Testis (tissue), 2 donors: ENCODE measurements around the gene EGFR.

Source experiments
- POLR2A ChIP-seq: fragments of 450-650 bp; IDR thresholded peaks from one replicate; pipeline ENCODE4 v1.6.1; 2017; ENCODE audit warnings: antibody characterized with exemption, mild to moderate bottlenecking, moderate library complexity
- TF ChIP-seq, protein P1 (sequence below), 3 experiments: fragments of 450-650 bp in 2 of 3; fragments of 200-600 bp in 1 of 3; sonication (generic) in 1 of 3; IDR thresholded peaks; one replicate each; pipeline ENCODE4 v1.5.1; 2016 to 2019; ENCODE audit warnings: antibody characterized with exemption in 3 of 3, mild to moderate bottlenecking in 2 of 3, moderate library complexity in 1 of 3

DNA sequence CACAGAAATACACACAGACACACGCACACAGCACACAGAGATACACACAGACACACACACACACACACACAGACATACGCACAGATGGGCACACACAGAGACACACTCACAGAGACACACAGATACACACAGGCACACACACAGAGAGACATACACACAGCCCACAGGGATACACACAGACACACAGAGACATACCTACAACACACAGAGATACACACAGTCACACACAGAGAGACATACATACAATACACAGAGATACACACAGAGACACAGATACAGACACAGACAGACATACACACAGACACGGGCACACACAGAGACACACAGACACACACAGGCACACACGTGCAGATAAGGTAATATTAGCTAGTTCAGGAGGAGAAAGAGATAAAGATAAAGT lies 76.9 kb downstream of the EGFR start:
- TF ChIP-seq, protein P1, sequence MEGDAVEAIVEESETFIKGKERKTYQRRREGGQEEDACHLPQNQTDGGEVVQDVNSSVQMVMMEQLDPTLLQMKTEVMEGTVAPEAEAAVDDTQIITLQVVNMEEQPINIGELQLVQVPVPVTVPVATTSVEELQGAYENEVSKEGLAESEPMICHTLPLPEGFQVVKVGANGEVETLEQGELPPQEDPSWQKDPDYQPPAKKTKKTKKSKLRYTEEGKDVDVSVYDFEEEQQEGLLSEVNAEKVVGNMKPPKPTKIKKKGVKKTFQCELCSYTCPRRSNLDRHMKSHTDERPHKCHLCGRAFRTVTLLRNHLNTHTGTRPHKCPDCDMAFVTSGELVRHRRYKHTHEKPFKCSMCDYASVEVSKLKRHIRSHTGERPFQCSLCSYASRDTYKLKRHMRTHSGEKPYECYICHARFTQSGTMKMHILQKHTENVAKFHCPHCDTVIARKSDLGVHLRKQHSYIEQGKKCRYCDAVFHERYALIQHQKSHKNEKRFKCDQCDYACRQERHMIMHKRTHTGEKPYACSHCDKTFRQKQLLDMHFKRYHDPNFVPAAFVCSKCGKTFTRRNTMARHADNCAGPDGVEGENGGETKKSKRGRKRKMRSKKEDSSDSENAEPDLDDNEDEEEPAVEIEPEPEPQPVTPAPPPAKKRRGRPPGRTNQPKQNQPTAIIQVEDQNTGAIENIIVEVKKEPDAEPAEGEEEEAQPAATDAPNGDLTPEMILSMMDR (IDR thresholded peaks at IDR 0.05): no peak
- no peak for TF ChIP-seq POLR2A
